ENCODE results near the gene ELMOD1. TPM values are rescaled to one million over a fixed set of nuclear protein-coding genes. Genes with fewer than 3 reads are reported as not detected.

The ELMOD1 gene
- total RNA-seq, 1 donor from 2014 or later: 95.5 TPM

GRCh38 chr11:107689317-107690202, 98.6 kb downstream of the ELMOD1 start:
- peak; percentile 31 for DNase-seq

GRCh38 chr11:107691000-107691750, 100.2 kb downstream of the ELMOD1 start:
- DNase-seq: no peak

GRCh38 chr11:107695446-107695845, 104.5 kb downstream of the ELMOD1 start:
- DNase-seq: no peak

GRCh38 chr11:107696140-107696539, 105.2 kb downstream of the ELMOD1 start:
- no peak for DNase-seq

GRCh38 chr11:107697291-107697690, 106.3 kb downstream of the ELMOD1 start:
- DNase-seq: no peak

GRCh38 chr11:107699371-107700285, 108.7 kb downstream of the ELMOD1 start:
- no peak for DNase-seq

- DNase-seq: no peak
Measured at GRCh38 chr11:107702109-107702660, 111.2 kb downstream of the ELMOD1 start.

GRCh38 chr11:107702723-107703122, 111.8 kb downstream of the ELMOD1 start:
- DNase-seq: no peak

- DNase-seq: no peak
Measured at GRCh38 chr11:107704451-107704850, 113.5 kb downstream of the ELMOD1 start.

- no peak for DNase-seq
Measured at GRCh38 chr11:107705027-107705426, 114.1 kb downstream of the ELMOD1 start.

GRCh38 chr11:107706531-107706930, 115.6 kb downstream of the ELMOD1 start:
- no peak for DNase-seq

- no peak for DNase-seq
Measured at GRCh38 chr11:107707215-107707671, 116.3 kb downstream of the ELMOD1 start.

GRCh38 chr11:107707807-107708206, 116.9 kb downstream of the ELMOD1 start:
- no peak for DNase-seq

- no peak for DNase-seq
Measured at GRCh38 chr11:107708792-107709191, 117.8 kb downstream of the ELMOD1 start.

- DNase-seq: no peak
Measured at GRCh38 chr11:107710301-107710700, 119.4 kb downstream of the ELMOD1 start.

- DNase-seq: no peak
Measured at GRCh38 chr11:107711861-107712755, 121.2 kb downstream of the ELMOD1 start, which contains the start of gene SLN. SLN (minus strand) TSS chr11:107712056.

- no peak for DNase-seq
Measured at GRCh38 chr11:107713009-107713408, 122.1 kb downstream of the ELMOD1 start.
